Measurements from ENCODE around the gene KIAA1217. TPM values are rescaled to one million over a fixed set of nuclear protein-coding genes. Genes with fewer than 3 reads are reported as not detected.

Gene KIAA1217
- total RNA-seq, 2 experiments from 2014 or later: 0.67 to 1.3 TPM

DNA sequence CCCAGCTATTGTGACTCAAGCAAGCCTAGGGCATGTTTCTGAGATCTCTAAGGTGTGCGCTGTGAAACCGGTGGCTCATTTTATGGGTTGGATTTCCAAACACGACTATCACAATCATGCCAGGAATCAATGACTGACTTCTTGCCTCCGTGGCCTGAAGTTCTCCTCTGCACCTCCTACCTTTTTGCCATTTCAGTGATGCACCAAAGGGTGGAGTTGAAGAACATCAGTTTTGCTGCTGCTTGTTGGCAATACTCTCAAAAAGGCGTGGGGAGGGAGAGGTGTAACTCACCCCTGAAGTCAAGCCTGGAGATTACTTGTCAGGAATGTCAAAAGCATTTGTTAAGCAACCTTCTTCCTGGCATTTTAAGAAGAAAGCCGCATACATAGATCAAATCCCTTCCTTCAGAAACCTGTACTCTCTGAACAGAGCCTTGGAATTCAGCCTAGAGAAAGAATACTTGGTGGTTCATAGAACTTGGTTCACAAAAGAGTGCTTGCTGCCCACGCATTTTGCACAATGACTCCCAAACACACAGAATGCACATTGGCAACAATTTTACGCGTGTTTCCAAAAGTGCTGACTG, 41.0 kb downstream of the KIAA1217 start:
- H3K9me3 Mint-ChIP-seq: no peaks in the 10 kb centered on the region
- ChIA-PET POLR2A (no interaction called here), CTCF (no interaction called here)
- H3K27ac Mint-ChIP-seq: no peak overlapping the region
- H3K27me3 Mint-ChIP-seq: peaks cover 2% of the 10 kb centered on the region
- H3K4me3 Mint-ChIP-seq: no peak overlapping the region
- H3K4me1 Mint-ChIP-seq (ENCODE audit: low read depth): no peaks in the 10 kb centered on the region
- no peaks in the 10 kb centered on the region for H3K36me3 Mint-ChIP-seq (ENCODE audit: low read depth)
- DNase-seq (no peak), ATAC-seq (no peak)
- TF ChIP-seq, protein P1, sequence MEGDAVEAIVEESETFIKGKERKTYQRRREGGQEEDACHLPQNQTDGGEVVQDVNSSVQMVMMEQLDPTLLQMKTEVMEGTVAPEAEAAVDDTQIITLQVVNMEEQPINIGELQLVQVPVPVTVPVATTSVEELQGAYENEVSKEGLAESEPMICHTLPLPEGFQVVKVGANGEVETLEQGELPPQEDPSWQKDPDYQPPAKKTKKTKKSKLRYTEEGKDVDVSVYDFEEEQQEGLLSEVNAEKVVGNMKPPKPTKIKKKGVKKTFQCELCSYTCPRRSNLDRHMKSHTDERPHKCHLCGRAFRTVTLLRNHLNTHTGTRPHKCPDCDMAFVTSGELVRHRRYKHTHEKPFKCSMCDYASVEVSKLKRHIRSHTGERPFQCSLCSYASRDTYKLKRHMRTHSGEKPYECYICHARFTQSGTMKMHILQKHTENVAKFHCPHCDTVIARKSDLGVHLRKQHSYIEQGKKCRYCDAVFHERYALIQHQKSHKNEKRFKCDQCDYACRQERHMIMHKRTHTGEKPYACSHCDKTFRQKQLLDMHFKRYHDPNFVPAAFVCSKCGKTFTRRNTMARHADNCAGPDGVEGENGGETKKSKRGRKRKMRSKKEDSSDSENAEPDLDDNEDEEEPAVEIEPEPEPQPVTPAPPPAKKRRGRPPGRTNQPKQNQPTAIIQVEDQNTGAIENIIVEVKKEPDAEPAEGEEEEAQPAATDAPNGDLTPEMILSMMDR (IDR thresholded peaks at IDR 0.05): no peak
- intact Hi-C loops (cut with micrococcal nuclease): no loop called here

DNA sequence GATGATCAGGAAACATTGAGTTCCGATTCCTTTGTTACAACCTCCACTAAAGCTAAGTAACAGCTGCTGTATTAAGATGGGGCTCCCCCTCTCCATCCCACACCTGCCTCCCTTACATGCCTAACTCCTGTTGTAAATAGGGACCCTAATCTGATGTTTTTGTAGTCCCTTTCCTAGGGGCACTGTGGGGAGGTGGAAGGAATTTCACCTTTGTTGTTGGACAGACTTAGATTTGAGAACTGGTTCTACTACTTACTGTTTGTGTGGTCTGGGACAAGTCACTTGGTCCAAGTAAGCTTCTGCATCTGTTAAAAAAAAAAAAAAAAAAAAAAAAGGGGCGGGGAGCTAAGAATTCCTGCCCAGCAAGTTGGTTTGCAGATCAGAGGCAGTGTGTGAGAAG, 42.6 kb downstream of the KIAA1217 start:
- no peaks in the 10 kb centered on the region for H3K9me3 Mint-ChIP-seq

DNA sequence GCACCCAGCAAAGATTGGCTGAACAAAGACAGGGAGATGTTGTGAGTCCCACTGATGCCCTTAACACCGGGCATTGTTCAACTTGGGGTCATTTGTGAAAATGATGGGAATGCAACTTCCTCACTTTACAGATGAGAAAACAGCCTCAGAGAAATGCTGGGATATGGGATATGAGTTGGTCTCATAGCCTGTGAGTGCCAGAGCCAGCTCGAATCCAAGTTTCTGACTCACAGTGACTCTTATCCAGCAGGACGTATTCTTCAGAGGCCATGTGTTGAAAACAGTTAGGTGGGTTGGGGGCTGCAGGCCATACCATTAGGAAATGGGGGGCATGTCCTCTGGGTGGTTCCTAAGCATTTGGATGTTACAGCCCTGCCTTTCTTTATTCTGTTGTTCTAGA, 45.2 kb downstream of the KIAA1217 start:
- Mint-ChIP-seq H3K27me3 (no peaks in the 10 kb centered on the region), H3K4me1 (ENCODE audit: low read depth) (no peaks in the 10 kb centered on the region), H3K27ac (no peak overlapping the region), H3K36me3 (ENCODE audit: low read depth) (no peaks in the 10 kb centered on the region), H3K9me3 (no peaks in the 10 kb centered on the region), H3K4me3 (no peak overlapping the region)
- TF ChIP-seq, protein P1 (IDR thresholded peaks at IDR 0.05): no peak
- DNase-seq (no peak), ATAC-seq (no peak)
- POLR2A ChIA-PET: no interaction called here
- CTCF ChIA-PET: no interaction called here
- intact Hi-C loops (cut with micrococcal nuclease): no loop called here

More for the DNA sequence above, 42.6 kb downstream of the KIAA1217 start:
- Mint-ChIP-seq H3K4me3 (no peak overlapping the region), H3K36me3 (ENCODE audit: low read depth) (no peaks in the 10 kb centered on the region), H3K27me3 (peaks cover 2% of the 10 kb centered on the region), H3K4me1 (ENCODE audit: low read depth) (no peaks in the 10 kb centered on the region), H3K27ac (no peak overlapping the region)
- intact Hi-C loops (cut with micrococcal nuclease): no loop called here
- ATAC-seq (no peak), DNase-seq (no peak)
- ChIA-PET CTCF (no interaction called here), POLR2A (no interaction called here)
- TF ChIP-seq, protein P1 (IDR thresholded peaks at IDR 0.05): no peak

DNA sequence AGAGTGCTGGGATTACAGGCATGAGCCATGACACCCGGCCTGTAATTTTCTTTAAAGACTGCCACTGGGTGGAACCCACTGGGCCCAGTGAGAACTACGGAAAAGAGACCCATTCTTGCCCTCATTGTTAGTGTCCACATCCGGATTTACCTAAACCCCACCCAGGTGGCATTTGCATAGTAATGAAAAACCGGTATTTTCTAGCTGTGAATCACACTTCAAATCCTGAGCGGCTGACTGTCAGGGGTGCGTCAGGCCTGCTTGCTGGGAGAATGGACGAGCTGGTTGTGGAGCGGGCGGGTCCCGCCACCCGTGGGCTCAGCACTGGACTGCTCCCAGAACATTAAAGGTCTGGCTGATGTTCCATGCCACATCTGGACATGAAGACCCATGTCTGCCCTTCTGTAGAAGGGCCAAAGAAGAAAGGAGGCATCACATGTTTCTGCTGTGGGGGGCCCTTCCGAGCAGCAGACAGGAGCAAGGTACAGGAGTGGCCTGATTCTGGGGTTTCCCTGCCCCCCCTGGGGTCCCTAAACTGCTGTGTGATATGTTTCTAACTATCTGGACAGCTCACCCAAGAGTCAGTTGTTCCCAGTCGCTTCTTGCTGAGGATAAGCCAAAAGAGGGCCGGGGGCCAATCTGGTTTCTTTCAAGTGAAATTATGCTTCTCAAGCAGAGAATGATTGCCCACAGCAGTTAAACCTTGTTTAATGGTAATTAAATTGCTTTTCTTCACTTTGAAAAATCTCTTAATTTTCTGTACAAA, 46.4 kb downstream of the KIAA1217 start:
- Mint-ChIP-seq H3K4me3 (no peak overlapping the region), H3K9me3 (no peaks in the 10 kb centered on the region), H3K27me3 (no peaks in the 10 kb centered on the region), H3K4me1 (ENCODE audit: low read depth) (no peaks in the 10 kb centered on the region), H3K36me3 (ENCODE audit: low read depth) (no peaks in the 10 kb centered on the region), H3K27ac (no peak overlapping the region)
- TF ChIP-seq, protein P1 (IDR thresholded peaks at IDR 0.05): no peak
- intact Hi-C loops (cut with micrococcal nuclease): no loop called here
- DNase-seq (no peak), ATAC-seq (no peak)
- ChIA-PET POLR2A (interaction anchor here (0.7 kb wide), 1 partner anchor 50 kb away, joined by 3 read pairs; no protein-coding TSS in a partner anchor), CTCF (no interaction called here)

DNA sequence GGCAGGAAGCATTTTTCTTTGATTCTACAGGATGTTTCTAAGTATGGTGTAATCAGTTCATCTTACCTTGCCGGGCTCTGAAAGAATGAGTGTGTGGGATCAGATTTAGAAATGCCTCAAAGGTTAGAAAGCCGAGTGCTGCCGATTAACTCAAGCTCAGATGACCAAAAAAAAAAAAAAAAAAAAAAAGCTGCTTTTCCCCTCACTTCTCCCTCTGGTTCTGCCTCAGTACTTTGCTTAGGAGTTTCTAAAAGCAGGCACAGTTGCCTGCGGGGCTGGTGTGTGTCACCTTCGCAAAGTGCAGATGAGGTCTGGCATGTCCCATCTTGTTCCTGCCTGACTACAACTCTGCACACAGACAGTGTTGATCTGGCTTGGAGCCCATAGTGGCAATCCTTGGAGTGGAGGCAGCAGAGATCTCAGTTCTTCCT, 47.0 kb downstream of the KIAA1217 start:
- intact Hi-C loops (cut with micrococcal nuclease): no loop called here
- POLR2A ChIA-PET: interaction anchor here (0.7 kb wide), 1 partner anchor 50 kb away, joined by 3 read pairs; no protein-coding TSS in a partner anchor

More for the DNA sequence above, 47.0 kb downstream of the KIAA1217 start:
- DNase-seq: no peak
- Mint-ChIP-seq H3K27me3 (no peaks in the 10 kb centered on the region), H3K4me1 (ENCODE audit: low read depth) (no peaks in the 10 kb centered on the region), H3K27ac (no peak overlapping the region), H3K9me3 (no peaks in the 10 kb centered on the region), H3K4me3 (no peak overlapping the region), H3K36me3 (ENCODE audit: low read depth) (no peaks in the 10 kb centered on the region)
- TF ChIP-seq, protein P1 (IDR thresholded peaks at IDR 0.05): no peak
- CTCF ChIA-PET: no interaction called here
- no peak for ATAC-seq
